Keratinocyte (primary cell): ENCODE results near the gene ENTR1. TPM values are rescaled to one million over a fixed set of nuclear protein-coding genes. Genes with fewer than 3 reads are reported as not detected.

Source experiments
- DNase-seq: peaks from one replicate; pipeline ENCODE4 v3.0.0-alpha.2; 2011; ENCODE audit warnings: low read depth, missing footprints, low spot score
- FAIRE-seq: peaks from 2 replicates; lab custom pipeline; 2011; peaks lifted over from hg19 to GRCh38; lab: Jason Lieb, UNC
- H2AFZ ChIP-seq: 2 replicates; pipeline ENCODE4 v1.6.0; 2012; ENCODE audit warnings: low read length, control low read depth, inconsistent platforms; ENCODE audit not compliant: control insufficient read depth
- H3K27ac ChIP-seq: 2 replicates; pipeline ENCODE4 v1.5.1; 2011; ENCODE audit warnings: low read length; ENCODE audit not compliant: control insufficient read depth, insufficient read depth
- H3K27me3 ChIP-seq: 3 replicates; pipeline ENCODE4 v1.6.0; 2011; ENCODE audit warnings: low read length; ENCODE audit not compliant: control insufficient read depth, insufficient read depth; ENCODE audit errors: extremely low read depth
- H3K36me3 ChIP-seq, 2 experiments: 2 replicates in 1 of 2; 3 replicates in 1 of 2; pipeline ENCODE4 v1.5.1; 2011; ENCODE audit warnings: low read length in 2 of 2, mild to moderate bottlenecking in 1 of 2; ENCODE audit not compliant: control insufficient read depth in 2 of 2, insufficient read depth in 2 of 2; ENCODE audit errors: extremely low read depth in 1 of 2
- H3K4me1 ChIP-seq: 3 replicates; pipeline ENCODE4 v1.5.1; 2011; ENCODE audit warnings: low read length; ENCODE audit not compliant: control insufficient read depth, insufficient read depth; ENCODE audit errors: extremely low read depth
- H3K4me2 ChIP-seq: 3 replicates; pipeline ENCODE4 v1.6.0; 2011; ENCODE audit warnings: low read depth, low read length; ENCODE audit not compliant: control insufficient read depth, insufficient read depth; ENCODE audit errors: extremely low read depth
- H3K4me3 ChIP-seq, 3 experiments: fragments of 200-600 bp in 1 of 3; sonication (generic) in 1 of 3; 2 replicates in 2 of 3; 3 replicates in 1 of 3; pipeline ENCODE4 v1.5.1; 2011 to 2016; ENCODE audit warnings: low read length in 3 of 3, mild to moderate bottlenecking in 3 of 3, control low read depth in 2 of 3, inconsistent platforms in 1 of 3, low read depth in 1 of 3, mixed read lengths in 1 of 3, mixed run types in 1 of 3, moderate library complexity in 1 of 3; ENCODE audit not compliant: control insufficient read depth in 2 of 3, insufficient read depth in 2 of 3; ENCODE audit errors: extremely low read depth in 1 of 3
- H3K79me2 ChIP-seq: 2 replicates; pipeline ENCODE4 v1.6.0; 2012; ENCODE audit warnings: low read length; ENCODE audit not compliant: control insufficient read depth, insufficient read depth
- H3K9ac ChIP-seq: 3 replicates; pipeline ENCODE4 v1.6.0; 2011; ENCODE audit warnings: low read length; ENCODE audit not compliant: control insufficient read depth, insufficient read depth; ENCODE audit errors: extremely low read depth
- H3K9me1 ChIP-seq: 3 replicates; pipeline ENCODE4 v1.6.0; 2011; ENCODE audit warnings: low read length; ENCODE audit not compliant: control insufficient read depth, insufficient read depth; ENCODE audit errors: extremely low read depth
- H3K9me3 ChIP-seq: 2 replicates; pipeline ENCODE4 v1.5.1; 2012; ENCODE audit warnings: low read depth, low read length; ENCODE audit not compliant: control insufficient read depth
- H4K20me1 ChIP-seq: 3 replicates; pipeline ENCODE4 v1.6.0; 2011; ENCODE audit warnings: low read length; ENCODE audit not compliant: control insufficient read depth, insufficient read depth; ENCODE audit errors: extremely low read depth
- EZH2 ChIP-seq: IDR thresholded peaks from one replicate; pipeline ENCODE4 v1.6.1; 2012; ENCODE audit warnings: inconsistent platforms, mild to moderate bottlenecking, low read length, moderate library complexity
- dilution Hi-C: fragments of 300-500 bp; cut with MboI; formaldehyde crosslinking; loops from one replicate; pipeline ENCODE4 v1.7.0; 2020; ENCODE audit warnings: low sequenced_read_pairs; ENCODE audit not compliant: extremely low pct_ligation_motif_present
- polyA plus RNA-seq, 5 experiments: library from polyadenylated mRNA; depleted of rRNA in 3 of 5; stranded (reverse) in 3 of 5; stranded (forward) in 1 of 5; unstranded in 1 of 5; fragments of >200 nt; gene quantifications; 1 replicate in 1 of 5; 2 replicates in 3 of 5; 3 replicates in 1 of 5; pipeline versions ENCODE4 v1.2.1 to v1.2.3, GENCODE V29; 2011 to 2012; ENCODE audit warnings: missing spikeins in 2 of 5, low read depth in 1 of 5, low replicate concordance in 1 of 5

Gene ENTR1
- polyA plus RNA-seq, 1 donor (not counting 4 experiments of a cell fraction or from before 2014, with no cell fraction given) = 46.5 TPM

- H3K4me2 ChIP-seq = no peak overlapping the region
- no peaks in the 10 kb centered on the region for H4K20me1 ChIP-seq
- no peaks in the 10 kb centered on the region for H3K36me3 ChIP-seq
- FAIRE-seq (no peak), DNase-seq (no peak)
- H3K4me3 ChIP-seq = no peak overlapping the region
- no peaks in the 10 kb centered on the region for H3K27me3 ChIP-seq
- no peaks in the 10 kb centered on the region for H3K9me1 ChIP-seq
- TF ChIP-seq EZH2 = no peak
- H3K4me1 ChIP-seq = peaks cover 5% of the 10 kb centered on the region
- no peaks in the 10 kb centered on the region for H3K9me3 ChIP-seq
- no peaks in the 10 kb centered on the region for H3K79me2 ChIP-seq
- H3K9ac ChIP-seq = no peak overlapping the region
- no peak overlapping the region for H2AFZ ChIP-seq
- dilution Hi-C loops = no loop called here
- H3K27ac ChIP-seq = no peak overlapping the region
Observed at GRCh38 chr9:136352682-136353081, 57.7 kb downstream of the ENTR1 start.

Other genes with a start within 250 kb of the ENTR1 start
- not detected in 3 replicates for gene LHX3, start 205.5 kb downstream of the ENTR1 start, polyA plus RNA-seq
- gene QSOX2, start 164.8 kb downstream of the ENTR1 start, polyA plus RNA-seq = 6.9 to 11.9 TPM (median 10.9 TPM) in 3 replicates
- 0.03 to 0.04 TPM in 2 of 3 replicates, not detected in the other for gene CCDC187, start 106.5 kb downstream of the ENTR1 start, polyA plus RNA-seq
- 2.5 to 8.1 TPM (median 3.3 TPM) in 3 replicates for gene GPSM1, start 83.1 kb downstream of the ENTR1 start, polyA plus RNA-seq
- 6.1 to 7.8 TPM (median 6.7 TPM) in 3 replicates for gene DNLZ, start 46.9 kb downstream of the ENTR1 start, polyA plus RNA-seq
- gene CARD9, start 36.9 kb downstream of the ENTR1 start, polyA plus RNA-seq = 0.05 to 0.21 TPM (median 0.07 TPM) in 3 replicates
- 3.6 to 4.5 TPM (median 3.6 TPM) in 3 replicates for gene SNAPC4, start 10.4 kb downstream of the ENTR1 start, polyA plus RNA-seq
- 71.3 to 86.1 TPM (median 85.9 TPM) in 3 replicates for gene PMPCA, start within 50 bp of the ENTR1 start, polyA plus RNA-seq
- gene INPP5E, start 29.2 kb upstream of the ENTR1 start, polyA plus RNA-seq = 4.4 to 6.5 TPM (median 5.2 TPM) in 3 replicates
- 12.2 to 33.1 TPM (median 15.8 TPM) in 3 replicates for gene SEC16A, start 72.4 kb upstream of the ENTR1 start, polyA plus RNA-seq
- 6.1 to 10.6 TPM (median 9.2 TPM) in 3 replicates for gene NOTCH1, start 135.4 kb upstream of the ENTR1 start, polyA plus RNA-seq